ENCODE measurements around the gene SALL4.
"Not testable (repeated sequence)": the region's sequence is repeated elsewhere in the genome, so short reads cannot be mapped to it uniquely, and the experiment has no call there.

Gene SALL4

GRCh38 chr20:51763965-51764602, 38.2 kb downstream of the SALL4 start:
- DNase-seq = no peak

- DNase-seq = no peak
These were observed 41.3 kb downstream of the SALL4 start for GRCh38 chr20:51760905-51761546.

GRCh38 chr20:51759769-51760510, 42.4 kb downstream of the SALL4 start:
- no peak for DNase-seq

GRCh38 chr20:51758978-51759544, 43.3 kb downstream of the SALL4 start:
- DNase-seq = no peak

GRCh38 chr20:51757226-51757625, 45.1 kb downstream of the SALL4 start:
- no peak for DNase-seq

- no peak for DNase-seq
These were observed 45.7 kb downstream of the SALL4 start for GRCh38 chr20:51756653-51757052.

- DNase-seq = not testable (repeated sequence)
These were observed 49.1 kb downstream of the SALL4 start for GRCh38 chr20:51753220-51753619.

- DNase-seq = no peak
These were observed 49.9 kb downstream of the SALL4 start for GRCh38 chr20:51752343-51752951.

GRCh38 chr20:51750770-51751388, 51.4 kb downstream of the SALL4 start:
- DNase-seq = no peak

- DNase-seq = peak; percentile 64
These were observed 52.1 kb downstream of the SALL4 start for GRCh38 chr20:51750037-51750769.

- no peak for DNase-seq
These were observed 52.7 kb downstream of the SALL4 start for GRCh38 chr20:51749674-51750036.

- no peak for DNase-seq
These were observed 55.0 kb downstream of the SALL4 start for GRCh38 chr20:51747182-51747911.

GRCh38 chr20:51745804-51746203, 56.5 kb downstream of the SALL4 start:
- DNase-seq = no peak

GRCh38 chr20:51740838-51741237, 61.5 kb downstream of the SALL4 start:
- DNase-seq = no peak

- DNase-seq = not testable (repeated sequence)
These were observed 62.0 kb downstream of the SALL4 start for GRCh38 chr20:51740308-51740707.

- no peak for DNase-seq
These were observed 62.5 kb downstream of the SALL4 start for GRCh38 chr20:51739722-51740249.

GRCh38 chr20:51738877-51739447, 63.4 kb downstream of the SALL4 start:
- DNase-seq = no peak

- not testable (repeated sequence) for DNase-seq
These were observed 64.1 kb downstream of the SALL4 start for GRCh38 chr20:51738261-51738660.

- no peak for DNase-seq
These were observed 65.4 kb downstream of the SALL4 start for GRCh38 chr20:51736947-51737346.

GRCh38 chr20:51735728-51736600, 66.4 kb downstream of the SALL4 start:
- no peak for DNase-seq
